ENCODE data around the gene CRY2. TPM values are rescaled to one million over a fixed set of nuclear protein-coding genes. Genes with fewer than 3 reads are reported as not detected.

CRY2 gene
- total RNA-seq, 1 donor from 2014 or later = 69.8 TPM

GRCh38 chr11:45932217-45932616 lies 84.9 kb downstream of the CRY2 start:
- DNase-seq (ENCODE audit: missing footprints) (no peak), ATAC-seq (no peak)
- intact Hi-C loops (cut with DNase I) = no loop called here

Other genes starting within 250 kb of the CRY2 start
- gene CHST1, start 181.9 kb upstream of the CRY2 start, total RNA-seq = 3.2 TPM
- 6.0 TPM for gene SLC35C1, start 42.3 kb upstream of the CRY2 start, total RNA-seq
- 5.9 TPM for gene MAPK8IP1, start 38.2 kb downstream of the CRY2 start, total RNA-seq
- not detected for gene FREY1, start 59.8 kb downstream of the CRY2 start, total RNA-seq
- gene PEX16, start 70.4 kb downstream of the CRY2 start, total RNA-seq = 10.4 TPM
- not detected for gene LARGE2, start 75.2 kb downstream of the CRY2 start, total RNA-seq